WTC11 (cell line): ENCODE data around the gene PLCB2. TPM values are rescaled to one million over a fixed set of nuclear protein-coding genes. Genes with fewer than 3 reads are reported as not detected.

Experiments used
- ATAC-seq: fragments of 200-7000 bp; cut with Tn5 transposase; 2 replicates; pipeline ENCODE4 v1.10.0; 2021; ENCODE audit warnings: mild to moderate bottlenecking, moderate library complexity
- CTCF ChIA-PET: fragments of 300-600 bp; sonication (Branson Sonifier 250); formaldehyde crosslinking; loops from one replicate; lab custom pipeline; 2021; ENCODE audit warnings: antibody characterized with exemption; lab: Charles Lee
- POLR2A ChIA-PET: fragments of 350-600 bp; sonication (Branson Sonifier 250); formaldehyde crosslinking; loops from one replicate; lab custom pipeline; 2021; ENCODE audit warnings: antibody characterized with exemption; lab: Charles Lee
- DNase-seq: peaks from one replicate; pipeline ENCODE4 v3.0.0; 2021; ENCODE audit warnings: low spot score
- H3K27ac Mint-ChIP-seq: 2 replicates; pipeline ENCODE4 v1.8.0; 2021; ENCODE audit warnings: mixed read lengths
- H3K27me3 Mint-ChIP-seq: 2 replicates; pipeline ENCODE4 v1.8.0; 2021; ENCODE audit warnings: low read depth, mild to moderate bottlenecking, moderate library complexity, mixed read lengths
- H3K36me3 Mint-ChIP-seq: 2 replicates; pipeline ENCODE4 v1.8.0; 2021; ENCODE audit warnings: mixed read lengths
- H3K4me1 Mint-ChIP-seq: 2 replicates; pipeline ENCODE4 v1.8.0; 2022; ENCODE audit warnings: mixed read lengths
- H3K4me3 Mint-ChIP-seq: 2 replicates; pipeline ENCODE4 v1.8.0; 2021; ENCODE audit warnings: mild to moderate bottlenecking, moderate library complexity, mixed read lengths
- H3K9me3 Mint-ChIP-seq: 2 replicates; pipeline ENCODE4 v1.8.0; 2021; ENCODE audit warnings: mixed read lengths
- ATF2 ChIP-seq: sonication (generic); formaldehyde crosslinking; IDR thresholded peaks from 2 replicates; pipeline ENCODE4 v1.8.1; 2022; ENCODE audit warnings: low read depth, missing genetic modification reagents, borderline replicate concordance
- ATF3 ChIP-seq: sonication (generic); formaldehyde crosslinking; conservative IDR thresholded peaks from 2 replicates; pipeline ENCODE4 v1.8.1; 2022; ENCODE audit warnings: mild to moderate bottlenecking, missing genetic modification reagents
- CBFB ChIP-seq: sonication (generic); formaldehyde crosslinking; IDR thresholded peaks from 2 replicates; pipeline ENCODE4 v1.8.1; 2022; ENCODE audit warnings: mild to moderate bottlenecking, low read depth, missing genetic modification reagents
- ETV6 ChIP-seq: sonication (generic); formaldehyde crosslinking; IDR thresholded peaks from 2 replicates; pipeline ENCODE4 v1.8.1; 2022; ENCODE audit warnings: mild to moderate bottlenecking, missing genetic modification reagents
- FOXP4 ChIP-seq: sonication (generic); formaldehyde crosslinking; IDR thresholded peaks from 2 replicates; pipeline ENCODE4 v1.8.0; 2022; ENCODE audit warnings: mild to moderate bottlenecking, missing genetic modification reagents
- HMGXB4 ChIP-seq: sonication (generic); formaldehyde crosslinking; IDR thresholded peaks from 2 replicates; pipeline ENCODE4 v1.8.1; 2023; ENCODE audit warnings: mild to moderate bottlenecking, moderate library complexity, missing genetic modification reagents
- IRF2 ChIP-seq: sonication (generic); formaldehyde crosslinking; IDR thresholded peaks from 2 replicates; pipeline ENCODE4 v1.8.0; 2022; ENCODE audit warnings: low read depth, missing genetic modification reagents, borderline replicate concordance
- JAZF1 ChIP-seq: fragments of 250-450 bp; sonication (Bioruptor Pico); IDR thresholded peaks from 2 replicates; pipeline ENCODE4 v1.9.0; 2021; ENCODE audit warnings: moderate library complexity, mild to moderate bottlenecking, inconsistent platforms
- MAX ChIP-seq: sonication (generic); formaldehyde crosslinking; IDR thresholded peaks from 2 replicates; pipeline ENCODE4 v1.8.0; 2022; ENCODE audit warnings: mild to moderate bottlenecking, missing genetic modification reagents
- NR1H2 ChIP-seq: sonication (generic); formaldehyde crosslinking; IDR thresholded peaks from 2 replicates; pipeline ENCODE4 v1.9.0; 2021; ENCODE audit warnings: mild to moderate bottlenecking, moderate library complexity, missing genetic modification reagents
- PRDM15 ChIP-seq: sonication (generic); formaldehyde crosslinking; IDR thresholded peaks from 2 replicates; pipeline ENCODE4 v1.8.0; 2022; ENCODE audit warnings: missing genetic modification reagents
- SMAD4 ChIP-seq: sonication (generic); formaldehyde crosslinking; IDR thresholded peaks from 2 replicates; pipeline ENCODE4 v1.8.0; 2022; ENCODE audit warnings: mild to moderate bottlenecking, missing genetic modification reagents
- STAT6 ChIP-seq: sonication (generic); formaldehyde crosslinking; conservative IDR thresholded peaks from 2 replicates; pipeline ENCODE4 v1.8.1; 2023; ENCODE audit warnings: mild to moderate bottlenecking, low read depth, missing genetic modification reagents, moderate library complexity
- TEAD1 ChIP-seq: sonication (generic); formaldehyde crosslinking; IDR thresholded peaks from 2 replicates; pipeline ENCODE4 v1.8.0; 2022; ENCODE audit warnings: mild to moderate bottlenecking, missing genetic modification reagents
- ZBTB43 ChIP-seq: sonication (generic); formaldehyde crosslinking; IDR thresholded peaks from 2 replicates; pipeline ENCODE4 v1.8.1; 2023; ENCODE audit warnings: mild to moderate bottlenecking, missing genetic modification reagents
- ZNF121 ChIP-seq: sonication (generic); formaldehyde crosslinking; IDR thresholded peaks from 2 replicates; pipeline ENCODE4 v1.8.0; 2023; ENCODE audit warnings: missing genetic modification reagents
- ZNF138 ChIP-seq: sonication (generic); formaldehyde crosslinking; conservative IDR thresholded peaks from 2 replicates; pipeline ENCODE4 v1.8.1; 2022; ENCODE audit warnings: mild to moderate bottlenecking, moderate library complexity, missing genetic modification reagents
- ZNF232 ChIP-seq: sonication (generic); formaldehyde crosslinking; IDR thresholded peaks from 2 replicates; pipeline ENCODE4 v1.8.0; 2022; ENCODE audit warnings: mild to moderate bottlenecking, missing genetic modification reagents
- ZNF396 ChIP-seq: fragments of 250-450 bp; sonication (Bioruptor Pico); IDR thresholded peaks from 2 replicates; pipeline ENCODE4 v1.8.0; 2021; ENCODE audit warnings: mild to moderate bottlenecking, moderate library complexity, borderline replicate concordance
- ZNF512 ChIP-seq: sonication (generic); formaldehyde crosslinking; IDR thresholded peaks from 2 replicates; pipeline ENCODE4 v1.8.1; 2022; ENCODE audit warnings: missing genetic modification reagents, borderline replicate concordance
- total RNA-seq: library from RNA; stranded (reverse); gene quantifications from 3 replicates; pipeline ENCODE4 v1.2.3, GENCODE V29; 2021

PLCB2 gene
- total RNA-seq, 1 experiment from 2014 or later, result 15.2 TPM

GRCh38 chr15:40290918-40291574, 16.7 kb downstream of the PLCB2 start:
- ChIA-PET CTCF (interaction anchor here (0.6 to 13.0 kb wide), 26 partner anchors 8 to 255 kb away, joined by 3 to 341 read pairs (median 6); partner anchors contain the start of genes ANKRD63, CCDC9B, INAFM2 and PLCB2), POLR2A (interaction anchor here (0.9 to 1.4 kb wide), 5 partner anchors 10 to 130 kb away, joined by 3 to 6 read pairs (median 5); partner anchors contain the start of genes BUB1B and PLCB2)
- Mint-ChIP-seq H3K27ac (no peak overlapping the region), H3K9me3 (no peaks in the 10 kb centered on the region), H3K27me3 (peaks cover 42% of the 10 kb centered on the region), H3K4me3 (peak overlapping the region; percentile 56), H3K4me1 (peaks cover 18% of the 10 kb centered on the region), H3K36me3 (no peaks in the 10 kb centered on the region)
- peak; percentile 69 for DNase-seq
- peak; percentile 76 for ATAC-seq
- peak; percentile 58 for TF ChIP-seq SMAD4 (CRISPR knock-in tag)
- TF ChIP-seq FOXP4 (CRISPR knock-in tag), result peak; percentile 89; the same call in 1 of the 2 replicates
- TF ChIP-seq TEAD1 (CRISPR knock-in tag), result peak; percentile 42; the same call in 1 of the 2 replicates
- TF ChIP-seq STAT6 (CRISPR knock-in tag), result no peak
- TF ChIP-seq JAZF1 (CRISPR knock-in tag), result no peak
- TF ChIP-seq CBFB (CRISPR knock-in tag), result no peak
- TF ChIP-seq ZNF512 (CRISPR knock-in tag), result no peak
- 0 out of 2 replicates have a peak, but pooled peaks have one; percentile 58 for TF ChIP-seq HMGXB4 (CRISPR knock-in tag)
- TF ChIP-seq ZNF232 (CRISPR knock-in tag), result no peak
- TF ChIP-seq ZBTB43 (CRISPR knock-in tag), result peak; percentile 97
- peak; percentile 47; the same call in 1 of the 2 replicates for TF ChIP-seq ETV6 (CRISPR knock-in tag)
- TF ChIP-seq IRF2 (CRISPR knock-in tag), result 0 out of 2 replicates have a peak, but pooled peaks have one; percentile 70
- no peak for TF ChIP-seq ZNF396
- TF ChIP-seq MAX (CRISPR knock-in tag), result peak; percentile 90; the same call in 1 of the 2 replicates
- TF ChIP-seq ZNF121 (CRISPR knock-in tag), result peak; percentile 44; the same call in 1 of the 2 replicates
- TF ChIP-seq NR1H2, result no peak
- TF ChIP-seq PRDM15 (CRISPR knock-in tag), result no peak
- no peak for TF ChIP-seq ATF2 (CRISPR knock-in tag)
- TF ChIP-seq ZNF138 (CRISPR knock-in tag), result 0 out of 2 replicates have a peak, but pooled peaks have one; percentile 18
- peak; percentile 75 for TF ChIP-seq ATF3 (CRISPR knock-in tag)
